ENCODE measurements around the gene PELI2.

Gene PELI2

DNA sequence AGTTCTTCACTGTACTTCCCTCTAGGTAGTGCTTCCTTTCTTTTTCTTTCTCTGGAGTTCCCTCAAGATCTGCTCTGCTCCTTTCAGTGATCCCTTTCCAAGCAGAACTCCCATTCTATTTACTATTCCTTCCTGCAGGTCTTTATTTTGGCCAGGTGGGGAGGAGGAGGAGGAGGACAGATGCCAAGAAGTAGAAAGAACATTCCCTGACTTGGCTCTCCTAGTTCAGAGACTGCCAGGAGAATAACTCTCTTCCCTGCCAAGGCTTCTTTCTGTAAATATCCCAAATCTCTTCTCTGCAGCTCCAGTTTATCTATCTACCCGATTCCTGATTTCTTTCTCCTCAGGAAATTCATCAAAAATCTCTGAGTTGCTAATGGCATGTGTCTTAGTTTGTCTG, 231.7 kb downstream of the PELI2 start:
- DNase-seq (ENCODE audit: low spot score): no peak

Data from pons (tissue), 1 donor.